DMS114 treated with DMSO at 0.1 percent for 48 hours (cell line): ENCODE data around the gene MYO3B.
"Not testable (repeated sequence)": the region's sequence is repeated elsewhere in the genome, so short reads cannot be mapped to it uniquely, and the experiment has no call there.

ENCODE experiments used
- DNase-seq: peaks from one replicate; lab custom pipeline; 2025; ENCODE audit not compliant: unreplicated experiment; lab: John Stamatoyannopoulos, UW

MYO3B gene

DNA sequence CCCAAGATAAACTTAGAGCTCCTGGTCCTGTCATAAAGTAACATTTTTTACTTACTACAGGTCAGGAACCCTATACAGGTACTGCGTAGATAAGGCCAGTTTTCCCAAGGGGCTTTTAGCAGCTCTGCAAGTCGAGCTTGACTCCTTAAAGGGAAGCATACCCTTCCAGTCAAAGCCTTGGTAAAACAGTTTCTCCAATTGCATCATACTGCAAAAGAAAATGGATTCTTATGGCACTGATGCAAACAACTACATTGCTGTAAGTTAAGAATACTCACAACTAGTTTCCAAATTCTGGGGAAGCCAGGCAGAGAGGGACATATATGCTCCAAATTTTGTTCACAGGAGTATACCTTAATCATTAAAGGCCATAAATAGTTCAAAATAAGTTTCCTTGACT, 31.0 kb downstream of the MYO3B start:
- no peak for DNase-seq

DNA sequence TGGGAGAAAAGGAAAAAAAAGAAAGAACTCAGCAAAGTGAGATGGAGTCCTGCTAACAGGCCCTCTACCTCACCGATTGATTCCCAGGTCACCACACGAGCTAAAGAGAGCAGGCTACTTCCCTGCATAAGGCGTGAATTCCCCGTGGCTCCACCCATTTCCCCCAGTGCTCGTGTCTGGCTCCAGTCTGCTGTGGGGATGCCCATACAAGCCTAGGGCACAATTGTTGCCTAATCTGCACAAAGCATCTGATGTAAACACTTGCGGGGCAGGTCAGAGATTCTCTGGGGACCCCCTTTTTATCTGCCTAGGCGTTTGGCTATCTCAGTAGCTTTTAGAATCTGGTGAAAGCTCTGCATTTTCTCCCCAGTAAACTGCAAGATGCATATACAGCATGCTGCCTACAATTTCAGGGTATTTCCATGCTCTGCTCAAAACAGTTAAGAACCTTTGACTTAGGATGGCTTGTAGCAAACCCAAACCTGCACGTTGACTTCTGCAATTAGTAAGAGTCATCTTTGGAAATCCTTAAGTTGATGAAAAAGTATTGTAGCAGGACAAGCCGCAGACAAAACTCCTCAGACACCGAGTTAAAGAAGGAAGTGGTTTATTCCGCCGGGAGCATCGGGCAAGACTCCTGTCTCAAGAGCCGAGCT, 34.8 kb downstream of the MYO3B start:
- no peak for DNase-seq

DNA sequence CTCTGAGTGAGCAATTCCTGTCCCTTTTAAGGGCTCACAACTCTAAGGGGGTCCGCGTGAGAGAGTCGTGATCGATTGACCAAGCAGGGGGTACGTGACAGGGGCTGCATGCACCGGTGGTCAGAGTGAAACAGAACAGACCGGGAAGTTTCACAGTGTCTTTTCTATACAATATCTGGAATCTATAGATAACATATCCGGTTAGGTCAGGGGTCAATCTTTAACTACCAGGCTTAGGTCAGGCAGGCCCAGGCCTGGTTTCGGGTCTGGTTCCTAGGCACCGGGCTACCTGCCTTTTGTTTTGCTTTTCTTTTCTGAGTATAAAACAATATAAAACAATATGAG, 35.3 kb downstream of the MYO3B start:
- DNase-seq, result not testable (repeated sequence)

DNA sequence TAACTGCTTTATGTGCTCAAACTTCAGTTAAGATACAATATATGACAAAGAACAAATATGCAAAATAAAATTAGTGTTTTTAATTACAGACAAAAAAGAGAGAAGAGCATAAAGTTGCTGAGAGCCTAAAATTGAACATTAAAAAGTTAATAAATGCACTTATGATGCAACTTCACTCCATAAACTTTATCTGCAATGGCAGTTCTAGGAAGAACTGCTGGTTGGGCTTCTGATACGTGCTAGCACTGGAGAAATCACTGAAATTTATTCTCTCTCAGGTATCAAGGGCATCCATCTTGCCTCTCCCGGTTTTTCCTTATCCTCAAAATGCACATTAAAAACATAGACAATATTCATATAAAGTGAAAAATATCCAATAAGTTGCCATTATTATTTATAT, 35.7 kb downstream of the MYO3B start:
- DNase-seq, result no peak

DNA sequence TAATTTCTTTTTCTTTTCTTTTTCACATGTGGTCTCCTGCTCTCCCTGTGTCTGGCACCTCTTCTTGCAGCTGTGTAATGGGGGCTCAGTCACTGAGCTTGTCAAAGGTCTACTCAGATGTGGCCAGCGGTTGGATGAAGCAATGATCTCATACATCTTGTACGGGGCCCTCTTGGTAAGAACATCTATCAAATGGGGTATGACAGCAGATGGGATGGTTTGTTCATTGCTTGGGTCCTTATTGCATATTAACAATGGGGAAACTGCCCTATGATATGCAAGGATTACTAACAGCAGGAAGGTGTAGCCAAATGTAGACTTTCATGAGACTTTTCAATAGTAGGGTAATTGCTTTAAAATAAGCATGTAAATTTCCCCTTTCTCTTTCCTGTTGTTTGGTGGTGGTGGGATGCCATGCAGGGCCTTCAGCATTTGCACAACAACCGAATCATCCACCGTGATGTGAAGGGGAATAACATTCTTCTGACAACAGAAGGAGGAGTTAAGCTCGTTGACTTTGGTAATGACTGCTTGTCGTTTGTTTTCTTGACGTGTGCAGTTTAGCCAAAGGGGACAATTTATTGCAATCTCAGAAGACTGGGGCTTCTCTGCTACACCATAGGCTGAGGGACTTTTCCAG, 36.5 kb downstream of the MYO3B start:
- DNase-seq, result no peak

- no peak for DNase-seq
Measured at GRCh38 chr2:170215021-170215420, 37.1 kb downstream of the MYO3B start.

DNA sequence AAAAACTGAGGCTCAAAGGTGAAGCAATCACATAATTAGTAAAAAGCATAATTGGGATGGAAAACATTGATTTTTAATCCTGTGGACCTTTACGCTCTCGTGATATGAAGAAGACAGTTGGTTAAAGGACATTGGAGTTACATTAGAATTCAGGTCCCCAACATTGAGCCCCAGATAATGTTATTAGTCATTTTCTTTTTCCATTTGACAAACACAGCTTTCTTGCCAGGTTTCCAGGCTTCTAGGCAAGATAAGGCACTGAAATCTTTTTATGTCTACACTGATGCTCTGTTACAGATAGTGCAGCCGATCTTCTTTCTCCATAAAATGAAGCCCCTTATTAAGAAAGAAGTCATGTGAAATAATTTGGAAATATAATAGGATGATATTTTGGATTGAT, 38.5 kb downstream of the MYO3B start:
- no peak for DNase-seq

- DNase-seq, result no peak
Measured at GRCh38 chr2:170216981-170217380, 39.0 kb downstream of the MYO3B start.

DNA sequence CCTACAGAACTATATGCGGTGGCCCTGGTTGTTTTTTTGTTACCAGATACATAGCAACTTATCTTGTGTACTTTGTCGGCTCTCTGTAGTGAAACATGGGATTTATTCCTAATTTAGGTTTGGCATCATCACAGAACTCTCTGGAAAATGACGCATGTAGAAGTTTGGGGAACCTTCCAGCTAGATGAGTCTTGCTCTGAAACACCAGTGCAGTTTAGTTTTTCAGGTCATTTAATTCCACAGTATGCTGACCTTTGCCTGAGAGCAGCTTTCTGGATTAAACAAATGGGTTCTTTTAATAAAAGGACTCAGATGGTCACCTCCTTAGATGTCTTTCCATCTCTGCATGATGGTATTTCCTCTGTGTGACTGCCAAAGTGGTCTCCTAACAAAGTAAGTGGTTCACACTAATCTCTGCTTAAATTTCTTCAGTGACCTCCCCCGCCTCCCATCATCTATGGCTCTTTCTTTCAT, 39.9 kb downstream of the MYO3B start:
- no peak for DNase-seq

- DNase-seq, result no peak
Measured at GRCh38 chr2:170218456-170218855, 40.5 kb downstream of the MYO3B start.

DNA sequence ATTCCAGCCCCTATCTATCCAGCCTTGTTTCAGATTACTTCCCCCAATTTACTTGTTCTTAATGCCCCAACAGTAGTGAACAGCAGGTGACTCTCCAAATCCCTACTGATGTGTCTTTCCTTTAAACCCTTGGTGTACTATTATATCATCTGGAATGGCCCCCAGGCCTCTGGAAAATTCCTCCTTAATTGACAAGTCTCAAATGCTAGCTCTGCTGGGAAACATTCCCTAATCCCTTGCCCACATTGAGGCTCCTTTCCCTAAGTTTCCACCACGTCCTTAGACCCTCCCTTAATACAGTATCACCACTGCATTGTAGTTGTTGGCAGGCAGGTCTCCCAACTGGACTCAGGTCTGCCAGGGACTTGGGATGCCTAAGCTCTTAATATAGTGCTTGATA, 41.0 kb downstream of the MYO3B start:
- no peak for DNase-seq

DNA sequence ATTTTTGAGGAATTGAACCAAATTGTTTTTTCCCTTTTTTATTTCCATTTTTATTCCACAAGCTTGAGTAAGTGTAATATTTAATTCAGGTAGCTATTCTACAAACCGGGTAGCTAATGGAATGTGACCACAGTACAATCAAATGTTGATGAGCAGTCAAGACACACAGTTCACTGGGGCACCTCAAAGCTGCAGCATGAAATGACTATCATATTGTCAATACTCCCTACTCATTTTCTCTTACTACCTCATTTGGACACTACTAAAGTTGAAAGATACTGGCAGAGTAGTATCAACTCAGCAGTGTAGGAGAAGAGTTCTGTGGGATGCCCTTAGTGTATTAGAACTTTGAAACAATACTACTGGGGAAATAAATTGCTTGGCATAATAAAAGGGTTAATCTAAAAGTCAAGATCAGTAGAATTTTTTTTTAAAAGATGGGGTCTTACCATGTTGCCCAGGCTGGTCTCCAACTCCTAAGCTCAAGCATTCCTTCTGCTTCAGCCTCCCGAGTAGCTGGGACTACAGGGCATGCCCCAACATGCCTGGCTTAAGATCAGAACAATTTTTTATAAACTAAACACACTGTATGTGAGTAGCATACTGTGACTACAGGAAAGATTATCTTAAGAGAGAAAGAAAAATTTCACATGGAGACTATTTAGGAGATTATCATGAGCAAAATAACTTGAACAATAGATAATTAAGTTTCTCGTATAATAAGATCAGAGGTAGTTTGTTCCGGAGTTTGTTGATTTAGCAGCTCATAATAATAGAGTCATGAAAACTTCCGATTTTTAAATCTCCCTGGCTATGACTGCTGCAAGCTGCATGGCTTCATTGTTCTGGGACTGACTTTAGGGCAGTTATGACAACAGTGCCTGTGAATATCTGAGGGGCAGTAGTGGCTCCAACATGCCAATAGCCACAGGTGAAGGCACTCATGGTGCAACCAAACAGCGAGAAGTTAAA, 43.7 kb downstream of the MYO3B start:
- DNase-seq, result no peak

- DNase-seq, result no peak
Measured at GRCh38 chr2:170222298-170222697, 44.4 kb downstream of the MYO3B start.

DNA sequence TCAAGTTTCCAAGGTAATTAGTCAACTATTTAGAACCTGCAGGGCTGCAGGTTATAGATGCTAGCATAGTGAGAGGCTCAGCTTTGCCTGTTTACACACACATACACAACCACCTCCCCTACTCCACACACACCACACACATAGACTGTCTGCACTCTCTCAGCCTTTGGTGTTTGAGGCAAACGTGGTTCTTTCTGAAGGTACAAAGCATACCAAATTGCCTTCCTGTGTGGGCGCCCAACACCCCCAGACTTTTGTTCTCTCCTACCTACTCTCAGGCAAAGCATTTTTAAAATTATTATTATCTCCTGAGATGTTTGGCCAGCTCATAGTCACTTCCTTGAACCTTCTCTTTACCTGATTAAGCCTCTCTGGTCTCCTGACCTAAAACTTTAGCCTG, 44.9 kb downstream of the MYO3B start:
- DNase-seq, result no peak

DNA sequence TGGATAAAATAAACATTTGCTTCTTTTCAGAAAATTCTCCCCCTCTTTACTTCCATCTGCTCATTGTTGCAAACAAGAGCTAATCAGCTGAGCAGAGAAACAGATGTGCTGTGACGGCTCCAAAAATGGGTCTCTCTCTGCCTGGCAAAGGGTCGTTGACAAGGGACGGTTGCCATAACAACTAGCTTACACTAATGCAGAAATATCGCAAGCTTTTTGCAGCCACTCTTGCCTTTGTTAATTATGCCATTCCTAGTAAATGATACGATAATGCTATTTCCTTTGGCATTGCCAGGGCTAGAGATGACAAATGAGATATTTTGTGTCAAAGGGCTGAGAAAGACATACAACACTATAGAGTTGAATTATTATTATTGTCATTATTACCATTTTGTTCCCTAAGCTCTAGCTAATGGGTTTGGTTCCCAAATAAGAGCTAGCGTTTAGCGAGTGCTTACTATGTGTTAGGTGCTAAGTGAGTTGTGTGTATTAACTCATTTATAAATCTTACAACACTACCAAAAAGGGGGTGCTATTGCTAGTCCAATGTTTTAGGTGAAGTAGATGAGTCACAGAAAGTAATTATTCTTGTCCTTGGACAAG, 46.8 kb downstream of the MYO3B start:
- DNase-seq, result no peak

GRCh38 chr2:170226216-170226615, 48.3 kb downstream of the MYO3B start:
- DNase-seq, result no peak

GRCh38 chr2:170227507-170227947, 49.6 kb downstream of the MYO3B start:
- no peak for DNase-seq

GRCh38 chr2:170227951-170228350, 50.0 kb downstream of the MYO3B start:
- DNase-seq, result no peak

DNA sequence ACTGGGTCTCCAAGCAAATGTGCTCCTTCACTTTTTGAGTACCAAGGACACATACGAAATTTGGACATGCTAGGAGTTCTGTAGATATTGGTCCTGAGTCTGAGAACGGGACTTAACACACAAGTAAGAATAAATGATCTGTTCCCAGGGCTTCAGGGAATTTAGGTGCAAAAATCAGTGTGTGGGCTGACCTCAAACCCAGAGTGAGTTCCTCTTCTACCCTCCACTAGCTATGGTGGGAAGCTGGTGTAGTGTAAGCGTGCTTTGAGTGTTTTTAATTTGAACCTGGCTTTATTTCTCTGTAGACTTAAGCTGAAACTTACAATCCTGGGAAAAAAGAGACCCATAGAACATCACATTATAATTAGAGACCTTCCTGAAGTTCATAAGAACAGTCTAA, 50.5 kb downstream of the MYO3B start:
- DNase-seq, result no peak

DNA sequence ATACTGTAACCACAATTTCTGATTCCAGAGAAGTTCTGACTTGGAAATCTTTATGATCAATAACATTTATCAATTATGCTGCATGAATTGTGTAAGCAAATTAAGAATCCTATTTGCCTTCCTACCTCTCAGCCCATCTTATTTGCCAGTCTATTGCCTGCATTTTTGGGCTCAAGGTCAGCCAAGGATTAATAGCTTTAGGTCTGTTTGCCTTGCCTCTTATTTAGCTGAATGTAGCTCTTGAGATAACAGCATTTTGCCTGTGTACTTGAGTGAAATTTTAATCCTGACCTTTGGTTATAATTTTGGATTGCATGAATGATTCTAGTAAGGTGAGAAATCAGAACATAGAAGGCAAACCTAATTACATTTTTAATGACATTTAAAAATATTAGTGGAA, 51.2 kb downstream of the MYO3B start:
- DNase-seq, result no peak

GRCh38 chr2:170229744-170230143, 51.8 kb downstream of the MYO3B start:
- no peak for DNase-seq
